GM12865 (cell line): ENCODE measurements around the gene CCN2.
A peak's percentile ranks its signal among the peaks of the same experiment; 100 is the strongest.

ENCODE experiments used
- DNase-seq: peaks from one replicate; pipeline ENCODE4 v3.0.0; 2010; ENCODE audit warnings: low read depth
- H3K4me3 ChIP-seq: 2 replicates; pipeline ENCODE4 v1.5.1; 2011; ENCODE audit warnings: mild to moderate bottlenecking, low read depth, low read length, control low read depth
- CTCF ChIP-seq: IDR thresholded peaks from 2 replicates; pipeline ENCODE4 v1.5.1; 2011; ENCODE audit warnings: low read length, control low read depth, low read depth, inconsistent platforms; ENCODE audit not compliant: insufficient read depth; ENCODE audit errors: missing control alignments

Gene CCN2

GRCh38 chr6:131929976-131930375 is 21.2 kb downstream of the CCN2 start:
- no peak for DNase-seq
- H3K4me3 ChIP-seq, result no peak overlapping the region
- TF ChIP-seq CTCF, result no peak

GRCh38 chr6:131929264-131929663 is 21.9 kb downstream of the CCN2 start:
- peak; percentile 7 for TF ChIP-seq CTCF
- no peak overlapping the region for H3K4me3 ChIP-seq
- no peak for DNase-seq

- DNase-seq, result peak; percentile 18
- H3K4me3 ChIP-seq, result no peak overlapping the region
- TF ChIP-seq CTCF, result peak; percentile 24
These were observed 26.2 kb downstream of the CCN2 start for GRCh38 chr6:131924881-131925474.

- peak; percentile 70 for TF ChIP-seq CTCF
- DNase-seq, result peak; percentile 74
- H3K4me3 ChIP-seq, result no peak overlapping the region
These were observed 27.8 kb downstream of the CCN2 start for GRCh38 chr6:131923356-131923755.

GRCh38 chr6:131920656-131921055 is 30.5 kb downstream of the CCN2 start:
- DNase-seq, result no peak
- no peak for TF ChIP-seq CTCF

GRCh38 chr6:131918650-131919355 is 32.4 kb downstream of the CCN2 start:
- DNase-seq, result no peak
- no peak for TF ChIP-seq CTCF
- no peak overlapping the region for H3K4me3 ChIP-seq

More at GRCh38 chr6:131920656-131921055, 30.5 kb downstream of the CCN2 start:
- H3K4me3 ChIP-seq, result no peak overlapping the region
